GM12878 (cell line): Measurements from ENCODE around the gene FKBP2. TPM values are rescaled to one million over a fixed set of nuclear protein-coding genes. Genes with fewer than 3 reads are reported as not detected.
A peak's percentile ranks its signal among the peaks of the same experiment; 100 is the strongest.

Source experiments
- HDAC2 ChIP-seq: fragments of 200-600 bp; sonication (generic); IDR thresholded peaks from 2 replicates; pipeline ENCODE4 v1.6.1; 2017
- IKZF1 ChIP-seq: fragments of 450-650 bp; conservative IDR thresholded peaks from 2 replicates; pipeline ENCODE4 v1.6.1; 2017; ENCODE audit warnings: antibody characterized with exemption, mild to moderate bottlenecking
- MEF2A ChIP-seq: IDR thresholded peaks from 2 replicates; pipeline ENCODE4 v1.6.1; 2011; ENCODE audit warnings: low read depth, mild to moderate bottlenecking, low read length, moderate library complexity; ENCODE audit not compliant: insufficient read depth
- RCOR1 ChIP-seq: conservative IDR thresholded peaks from 2 replicates; pipeline ENCODE4 v1.6.1; 2012; ENCODE audit warnings: low read depth, low read length, improper control_type of control experiment
- SMC3 ChIP-seq: IDR thresholded peaks from 2 replicates; pipeline ENCODE4 v1.6.1; 2011; ENCODE audit warnings: low read length, improper control_type of control experiment, borderline replicate concordance
- SREBF2 ChIP-seq: IDR thresholded peaks from 2 replicates; pipeline ENCODE4 v1.6.1; 2012; ENCODE audit warnings: mild to moderate bottlenecking, low read length
- SUZ12 ChIP-seq: fragments of 200-600 bp; sonication (generic); IDR thresholded peaks from one replicate; pipeline ENCODE4 v1.6.1; 2018; ENCODE audit warnings: antibody characterized with exemption, mild to moderate bottlenecking; ENCODE audit not compliant: unreplicated experiment
- ZNF274 ChIP-seq: IDR thresholded peaks from one replicate; pipeline ENCODE4 v1.8.0; 2011; ENCODE audit not compliant: insufficient read length, insufficient read depth
- polyA plus RNA-seq, 11 experiments: library from polyadenylated mRNA; depleted of rRNA in 4 of 11; unstranded in 6 of 11; stranded (reverse) in 5 of 11; fragments of >200 nt; fragmentation: Nextera tagmentation in 4 of 11; fragmentation: Illumina TruSeq in 1 of 11; extraction: Ambion mirVana in 4 of 11; extraction: Trizol in 1 of 11; gene quantifications; 1 replicate in 1 of 11; 2 replicates in 10 of 11; pipeline versions ENCODE4 v1.2.1 to v1.2.3, GENCODE V29; 2011 to 2016; ENCODE audit warnings: inconsistent platforms in 2 of 11, missing spikeins in 2 of 11, low read depth in 1 of 11
- total RNA-seq, 4 experiments: library from RNA; depleted of rRNA in 3 of 4; stranded (reverse); fragments of >200 nt in 3 of 4; fragmentation: Illumina TruSeq in 1 of 4; extraction: Trizol in 1 of 4; gene quantifications; 2 replicates each; pipeline versions ENCODE4 v1.2.1 to v1.2.3, GENCODE V29; 2013 to 2021
- TF ChIP-seq, protein P1 (sequence below): fragments of 450-650 bp; formaldehyde crosslinking; IDR thresholded peaks from 2 replicates; pipeline ENCODE4 v1.4.0; 2020; ENCODE audit warnings: mild to moderate bottlenecking, moderate library complexity
- TF ChIP-seq, protein P2 (sequence below): IDR thresholded peaks from 2 replicates; pipeline ENCODE4 v1.6.1; 2011; ENCODE audit warnings: mild to moderate bottlenecking, low read depth, low read length, moderate library complexity; ENCODE audit not compliant: insufficient replicate concordance
- TF ChIP-seq, protein P3 (sequence below): IDR thresholded peaks from 2 replicates; pipeline ENCODE4 v1.6.1; 2011; ENCODE audit warnings: borderline replicate concordance, low read depth, mild to moderate bottlenecking, moderate library complexity, low read length; ENCODE audit not compliant: insufficient read depth, poor library complexity, severe bottlenecking

The FKBP2 gene
- total and polyA plus RNA-seq, 10 of the 15 experiments (the other 5 are each of a cell fraction or from before 2014, with no cell fraction given): 1.8 to 99.7 (median 39.5) TPM

GRCh38 chr11:64240435-64241240 lies at the start of gene FKBP2 (continued):
- TF ChIP-seq, protein P1, sequence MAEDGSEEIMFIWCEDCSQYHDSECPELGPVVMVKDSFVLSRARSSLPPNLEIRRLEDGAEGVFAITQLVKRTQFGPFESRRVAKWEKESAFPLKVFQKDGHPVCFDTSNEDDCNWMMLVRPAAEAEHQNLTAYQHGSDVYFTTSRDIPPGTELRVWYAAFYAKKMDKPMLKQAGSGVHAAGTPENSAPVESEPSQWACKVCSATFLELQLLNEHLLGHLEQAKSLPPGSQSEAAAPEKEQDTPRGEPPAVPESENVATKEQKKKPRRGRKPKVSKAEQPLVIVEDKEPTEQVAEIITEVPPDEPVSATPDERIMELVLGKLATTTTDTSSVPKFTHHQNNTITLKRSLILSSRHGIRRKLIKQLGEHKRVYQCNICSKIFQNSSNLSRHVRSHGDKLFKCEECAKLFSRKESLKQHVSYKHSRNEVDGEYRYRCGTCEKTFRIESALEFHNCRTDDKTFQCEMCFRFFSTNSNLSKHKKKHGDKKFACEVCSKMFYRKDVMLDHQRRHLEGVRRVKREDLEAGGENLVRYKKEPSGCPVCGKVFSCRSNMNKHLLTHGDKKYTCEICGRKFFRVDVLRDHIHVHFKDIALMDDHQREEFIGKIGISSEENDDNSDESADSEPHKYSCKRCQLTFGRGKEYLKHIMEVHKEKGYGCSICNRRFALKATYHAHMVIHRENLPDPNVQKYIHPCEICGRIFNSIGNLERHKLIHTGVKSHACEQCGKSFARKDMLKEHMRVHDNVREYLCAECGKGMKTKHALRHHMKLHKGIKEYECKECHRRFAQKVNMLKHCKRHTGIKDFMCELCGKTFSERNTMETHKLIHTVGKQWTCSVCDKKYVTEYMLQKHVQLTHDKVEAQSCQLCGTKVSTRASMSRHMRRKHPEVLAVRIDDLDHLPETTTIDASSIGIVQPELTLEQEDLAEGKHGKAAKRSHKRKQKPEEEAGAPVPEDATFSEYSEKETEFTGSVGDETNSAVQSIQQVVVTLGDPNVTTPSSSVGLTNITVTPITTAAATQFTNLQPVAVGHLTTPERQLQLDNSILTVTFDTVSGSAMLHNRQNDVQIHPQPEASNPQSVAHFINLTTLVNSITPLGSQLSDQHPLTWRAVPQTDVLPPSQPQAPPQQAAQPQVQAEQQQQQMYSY (CRISPR knock-in tag): no peak
- TF ChIP-seq ZNF274 (no peak), IKZF1 (peak; percentile 73), SMC3 (no peak), MEF2A (0 out of 2 replicates have a peak, but pooled peaks have one; percentile 41), SREBF2 (no peak), SUZ12 (no peak), RCOR1 (no peak), HDAC2 (no peak)
- TF ChIP-seq, protein P2, sequence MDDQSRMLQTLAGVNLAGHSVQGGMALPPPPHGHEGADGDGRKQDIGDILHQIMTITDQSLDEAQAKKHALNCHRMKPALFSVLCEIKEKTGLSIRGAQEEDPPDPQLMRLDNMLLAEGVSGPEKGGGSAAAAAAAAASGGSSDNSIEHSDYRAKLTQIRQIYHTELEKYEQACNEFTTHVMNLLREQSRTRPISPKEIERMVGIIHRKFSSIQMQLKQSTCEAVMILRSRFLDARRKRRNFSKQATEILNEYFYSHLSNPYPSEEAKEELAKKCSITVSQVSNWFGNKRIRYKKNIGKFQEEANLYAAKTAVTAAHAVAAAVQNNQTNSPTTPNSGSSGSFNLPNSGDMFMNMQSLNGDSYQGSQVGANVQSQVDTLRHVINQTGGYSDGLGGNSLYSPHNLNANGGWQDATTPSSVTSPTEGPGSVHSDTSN: no peak
- TF ChIP-seq, protein P3, sequence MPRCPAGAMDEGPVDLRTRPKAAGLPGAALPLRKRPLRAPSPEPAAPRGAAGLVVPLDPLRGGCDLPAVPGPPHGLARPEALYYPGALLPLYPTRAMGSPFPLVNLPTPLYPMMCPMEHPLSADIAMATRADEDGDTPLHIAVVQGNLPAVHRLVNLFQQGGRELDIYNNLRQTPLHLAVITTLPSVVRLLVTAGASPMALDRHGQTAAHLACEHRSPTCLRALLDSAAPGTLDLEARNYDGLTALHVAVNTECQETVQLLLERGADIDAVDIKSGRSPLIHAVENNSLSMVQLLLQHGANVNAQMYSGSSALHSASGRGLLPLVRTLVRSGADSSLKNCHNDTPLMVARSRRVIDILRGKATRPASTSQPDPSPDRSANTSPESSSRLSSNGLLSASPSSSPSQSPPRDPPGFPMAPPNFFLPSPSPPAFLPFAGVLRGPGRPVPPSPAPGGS: no peak
